Testis (tissue), 3 donors: Measurements from ENCODE around the gene MVB12A. TPM values are rescaled to one million over a fixed set of nuclear protein-coding genes. Genes with fewer than 3 reads are reported as not detected.

Source experiments
- DNase-seq: peaks from one replicate; pipeline ENCODE4 v3.0.0-alpha.2; 2019
- H3K27ac ChIP-seq, 2 donors: fragments of 200-600 bp; sonication (generic); one replicate each; pipeline ENCODE4 v1.5.1; 2019
- H3K27me3 ChIP-seq: fragments of 200-600 bp; sonication (generic); one replicate; pipeline ENCODE4 v1.5.1; 2019
- H3K36me3 ChIP-seq: fragments of 200-600 bp; sonication (generic); one replicate; pipeline ENCODE4 v1.5.1; 2017; ENCODE audit warnings: low read depth; ENCODE audit errors: missing control alignments
- H3K4me1 ChIP-seq: fragments of 200-600 bp; sonication (generic); one replicate; pipeline ENCODE4 v1.5.1; 2019
- H3K4me3 ChIP-seq, 2 donors: fragments of 200-600 bp; sonication (generic); one replicate each; pipeline ENCODE4 v1.5.1; 2017 to 2019
- H3K9me3 ChIP-seq: fragments of 200-600 bp; sonication (generic); one replicate; pipeline ENCODE4 v1.5.1; 2017
- POLR2A ChIP-seq: fragments of 450-650 bp; IDR thresholded peaks from one replicate; pipeline ENCODE4 v1.6.1; 2017; ENCODE audit warnings: antibody characterized with exemption, mild to moderate bottlenecking, moderate library complexity
- WGBS, 2 donors: methylation state at CpG; one replicate each; pipeline ENCODE4 v1.1.5; 2018; 5-methylcytosine and 5-hydroxymethylcytosine counted together
- intact Hi-C: fragments of 100-400 bp; cut with DNase I; formaldehyde crosslinking; loops from one replicate; pipeline ENCODE4 v1.15.1; 2023; ENCODE audit warnings: low total_unique reads
- polyA plus RNA-seq: library from polyadenylated mRNA; stranded (reverse); fragments of 350-450 nt; fragmentation: Illumina TruSeq; extraction: RNeasy Lipid Tissue Mini Kit (QIAGEN cat#74804); gene quantifications from one replicate; pipeline ENCODE4 v1.2.3, GENCODE V29; 2014; ENCODE audit warnings: low read depth, low replicate concordance; ENCODE audit not compliant: insufficient read depth
- total RNA-seq, 2 donors: library from RNA; depleted of rRNA; stranded (reverse); fragments of >200 nt; gene quantifications; one replicate each; pipeline ENCODE4 v1.2.3, GENCODE V29; 2016
- TF ChIP-seq, protein P1 (sequence below), 3 experiments: fragments of 450-650 bp in 2 of 3; fragments of 200-600 bp in 1 of 3; sonication (generic) in 1 of 3; IDR thresholded peaks; one replicate each; pipeline ENCODE4 v1.5.1; 2016 to 2019; ENCODE audit warnings: antibody characterized with exemption in 3 of 3, mild to moderate bottlenecking in 2 of 3, moderate library complexity in 1 of 3

MVB12A gene
- total and polyA plus RNA-seq, 3 donors from 2014 or later = 28.6 to 48.3 (median 44.0) TPM

DNA sequence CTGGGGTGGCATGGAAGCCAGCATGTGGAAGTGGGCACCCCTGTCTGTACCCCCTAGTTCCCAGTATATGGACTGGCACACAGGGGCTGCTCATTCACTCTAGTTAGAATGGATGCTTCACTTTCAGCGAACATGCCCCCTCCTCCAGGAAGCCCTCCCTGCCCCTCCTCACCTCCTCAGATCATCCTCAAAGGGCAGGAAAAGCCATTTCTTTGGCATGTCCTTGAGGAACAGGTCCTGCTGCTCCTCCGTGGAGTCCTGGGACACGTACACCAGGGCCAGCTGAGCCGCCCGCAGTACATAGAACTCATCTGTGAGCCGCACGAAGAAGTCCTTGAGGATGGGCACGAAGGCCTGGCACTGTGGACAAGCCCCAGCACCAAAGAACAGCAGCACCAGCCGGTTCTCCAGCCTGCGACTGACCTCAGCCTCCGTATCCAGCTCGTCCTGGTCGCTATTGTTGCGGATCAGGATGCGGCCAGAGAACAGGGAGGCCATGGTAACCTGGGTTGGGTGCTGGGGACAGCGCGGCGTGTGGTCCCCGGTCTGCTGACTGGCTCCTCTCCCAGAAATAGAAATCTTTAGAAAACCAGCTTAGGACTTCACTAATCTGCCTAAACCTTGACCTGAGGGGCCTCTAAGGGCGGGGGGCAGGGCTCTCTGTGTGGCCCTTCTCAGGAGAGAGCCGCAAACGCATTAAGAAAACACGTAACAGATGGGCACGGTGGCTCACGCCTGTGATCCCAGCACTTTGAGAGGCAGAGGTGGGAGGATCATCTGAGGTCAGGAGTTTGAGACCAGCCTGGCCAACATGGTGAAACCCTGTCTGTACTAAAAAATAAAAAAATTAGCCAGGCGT, 40.8 kb downstream of the MVB12A start, which contains the start of gene NXNL1:
NXNL1 (minus strand) TSS at position 555 of the 859 bp plus-strand sequence; CDS start at position 498, 57 bp downstream.
- H3K36me3 ChIP-seq = no peaks in the 10 kb centered on the region
- H3K27me3 ChIP-seq = no peaks in the 10 kb centered on the region
- H3K27ac ChIP-seq = no peak within 1 kb of the TSS
- no peaks in the 10 kb centered on the region for H3K4me1 ChIP-seq
- H3K4me3 ChIP-seq = no peak within 1 kb of the TSS
- WGBS, 2 donors = 81 to 83% methylated on average over 14 to 26 of the region's 26 CpGs
- no peaks in the 10 kb centered on the region for H3K9me3 ChIP-seq
- no peak for TF ChIP-seq POLR2A
- TF ChIP-seq, protein P1, sequence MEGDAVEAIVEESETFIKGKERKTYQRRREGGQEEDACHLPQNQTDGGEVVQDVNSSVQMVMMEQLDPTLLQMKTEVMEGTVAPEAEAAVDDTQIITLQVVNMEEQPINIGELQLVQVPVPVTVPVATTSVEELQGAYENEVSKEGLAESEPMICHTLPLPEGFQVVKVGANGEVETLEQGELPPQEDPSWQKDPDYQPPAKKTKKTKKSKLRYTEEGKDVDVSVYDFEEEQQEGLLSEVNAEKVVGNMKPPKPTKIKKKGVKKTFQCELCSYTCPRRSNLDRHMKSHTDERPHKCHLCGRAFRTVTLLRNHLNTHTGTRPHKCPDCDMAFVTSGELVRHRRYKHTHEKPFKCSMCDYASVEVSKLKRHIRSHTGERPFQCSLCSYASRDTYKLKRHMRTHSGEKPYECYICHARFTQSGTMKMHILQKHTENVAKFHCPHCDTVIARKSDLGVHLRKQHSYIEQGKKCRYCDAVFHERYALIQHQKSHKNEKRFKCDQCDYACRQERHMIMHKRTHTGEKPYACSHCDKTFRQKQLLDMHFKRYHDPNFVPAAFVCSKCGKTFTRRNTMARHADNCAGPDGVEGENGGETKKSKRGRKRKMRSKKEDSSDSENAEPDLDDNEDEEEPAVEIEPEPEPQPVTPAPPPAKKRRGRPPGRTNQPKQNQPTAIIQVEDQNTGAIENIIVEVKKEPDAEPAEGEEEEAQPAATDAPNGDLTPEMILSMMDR (IDR thresholded peaks at IDR 0.05) = no peak
- no peak for DNase-seq
- intact Hi-C loops = no loop called here

DNA sequence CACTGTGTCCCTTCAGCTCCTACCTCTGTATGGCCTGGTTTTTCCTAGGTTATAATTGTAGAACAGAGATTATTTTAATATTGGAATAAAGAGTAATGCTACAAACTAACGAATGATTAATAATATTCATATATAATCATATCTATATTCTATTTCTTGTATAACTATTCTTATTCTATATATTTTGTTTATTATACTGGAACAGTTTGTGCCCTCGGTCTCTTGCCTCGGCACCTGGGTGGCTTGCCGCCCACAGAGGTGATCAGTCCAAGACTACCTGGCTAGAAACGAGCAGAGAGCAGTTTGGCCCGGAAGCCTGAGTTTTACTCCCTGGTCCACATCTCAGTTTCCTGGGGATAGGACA, 46.6 kb downstream of the MVB12A start:
- peaks cover 22% of the 10 kb centered on the region for H3K4me1 ChIP-seq
- no peaks in the 10 kb centered on the region for H3K36me3 ChIP-seq
- no peak overlapping the region for H3K4me3 ChIP-seq
- WGBS, 2 donors = 49 to 50% methylated on average over 6 of the region's 6 CpGs
- TF ChIP-seq, protein P1 (IDR thresholded peaks at IDR 0.05) = no peak
- TF ChIP-seq POLR2A = no peak
- H3K27ac ChIP-seq = peak overlapping the region in 1 of 2 donors; percentile 89
- H3K27me3 ChIP-seq = no peaks in the 10 kb centered on the region
- no peak for DNase-seq
- H3K9me3 ChIP-seq = no peaks in the 10 kb centered on the region
- intact Hi-C loops = no loop called here

DNA sequence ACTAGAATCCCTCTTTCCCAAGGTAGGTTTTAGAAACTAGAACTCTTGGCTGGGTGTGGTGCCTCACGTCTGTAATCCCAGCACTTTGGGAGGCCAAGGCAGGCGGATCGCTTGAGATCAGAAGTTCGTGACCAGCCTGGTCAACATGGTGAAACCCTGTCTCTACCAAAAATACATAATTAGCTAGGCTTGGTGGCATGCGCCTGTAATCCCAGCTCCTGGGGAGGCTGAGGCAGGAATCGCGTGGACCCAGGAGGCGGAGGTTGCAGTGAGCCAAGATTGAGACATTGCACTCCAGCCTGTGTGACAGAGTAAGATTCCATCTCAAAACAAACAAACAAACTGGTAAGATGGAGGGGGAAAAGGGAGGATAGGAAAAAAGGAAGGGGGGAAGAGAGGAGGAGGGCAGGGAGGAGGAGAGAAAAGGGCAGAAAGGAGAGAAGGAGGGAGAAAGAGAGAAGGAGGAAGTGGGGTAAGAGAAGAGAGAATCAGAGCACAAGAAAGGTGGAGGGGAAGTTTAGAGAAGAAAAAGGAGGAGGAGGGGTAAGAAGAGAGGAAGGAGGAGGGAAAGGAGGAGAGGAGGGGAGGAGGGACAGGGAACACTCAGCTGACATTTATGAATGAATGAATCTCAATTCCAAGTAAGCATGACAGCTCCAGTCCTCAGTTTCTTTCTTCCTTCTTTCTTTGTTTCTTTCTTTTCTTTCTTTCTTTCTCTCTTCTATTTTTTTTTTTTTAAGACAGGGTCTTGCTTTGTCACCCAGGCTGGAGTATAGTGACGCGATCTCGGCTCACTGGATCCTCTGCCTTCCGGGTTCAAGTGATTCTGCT, 47.8 kb downstream of the MVB12A start:
- no peak for TF ChIP-seq POLR2A
- TF ChIP-seq, protein P1 (IDR thresholded peaks at IDR 0.05) = no peak
- Histone ChIP-seq H3K36me3 (no peaks in the 10 kb centered on the region), H3K9me3 (no peaks in the 10 kb centered on the region), H3K27ac (peak overlapping the region; percentile 89 to 90), H3K4me3 (no peak overlapping the region), H3K27me3 (no peaks in the 10 kb centered on the region), H3K4me1 (peaks cover 29% of the 10 kb centered on the region)
- DNase-seq = no peak
- intact Hi-C loops = no loop called here
- 65 to 69% methylated on average over 12 of the region's 12 CpGs for WGBS, 2 donors

DNA sequence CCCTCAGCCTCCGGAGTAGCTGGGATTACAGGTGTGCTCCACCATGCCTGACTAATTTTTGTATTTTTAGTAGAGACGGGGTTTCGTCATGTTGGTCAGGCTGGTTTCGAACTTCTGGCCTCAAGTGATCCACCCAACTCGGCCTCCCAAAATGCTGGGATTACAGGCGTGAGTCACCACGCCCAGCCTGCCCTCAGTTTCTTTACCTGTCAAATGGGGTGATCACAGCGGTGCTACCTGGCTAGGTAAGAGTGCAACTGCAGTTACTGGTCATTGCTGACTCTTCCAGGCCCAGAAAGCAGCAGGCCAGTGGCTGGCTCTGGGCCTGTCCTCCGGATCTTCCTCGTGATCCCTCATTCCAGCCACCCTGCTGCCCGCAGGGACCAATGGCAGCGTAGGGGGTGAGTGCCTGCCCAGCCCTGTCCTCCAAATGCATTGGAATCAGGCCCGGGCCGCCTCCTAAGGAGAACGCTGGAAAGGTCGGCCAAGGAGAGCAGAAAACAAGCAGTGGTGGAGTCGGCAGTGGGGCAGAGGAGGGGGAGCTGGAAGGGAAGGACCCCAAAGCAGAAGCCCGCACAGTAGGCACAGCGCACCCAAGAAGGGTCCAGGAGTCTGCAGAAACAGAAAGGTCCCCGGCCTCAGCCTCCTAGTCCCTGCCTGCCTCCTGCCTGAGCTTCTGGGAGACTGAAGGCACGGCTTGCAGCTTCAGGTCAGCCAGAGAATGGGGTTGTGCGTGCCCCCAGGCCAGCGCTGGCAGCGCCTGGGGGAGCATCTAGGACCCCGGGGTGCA, 48.6 kb downstream of the MVB12A start:
- Histone ChIP-seq H3K27ac (peak overlapping the region; percentile 89 to 90), H3K27me3 (no peaks in the 10 kb centered on the region), H3K4me1 (peaks cover 29% of the 10 kb centered on the region), H3K4me3 (peak overlapping the region; percentile 74 to 75), H3K9me3 (no peaks in the 10 kb centered on the region), H3K36me3 (no peaks in the 10 kb centered on the region)
- WGBS, 2 donors = 33 to 34% methylated on average over 19 to 23 of the region's 25 CpGs
- TF ChIP-seq, protein P1 (IDR thresholded peaks at IDR 0.05) = peak in 1 of 3 experiments; percentile 14
- no peak for TF ChIP-seq POLR2A
- DNase-seq = peak; percentile 78
- intact Hi-C loops = no loop called here
